Lower leg skin (tissue), 3 donors: ENCODE data around the gene EYS.

ENCODE experiments used
- POLR2A ChIP-seq, 2 donors: fragments of 450-650 bp; IDR thresholded peaks; one replicate each; pipeline ENCODE4 v1.6.1; 2016 to 2017; ENCODE audit warnings: antibody characterized with exemption in 2 of 2, mild to moderate bottlenecking in 1 of 2, moderate library complexity in 1 of 2
- TF ChIP-seq, protein P1 (sequence below), 3 donors: fragments of 450-650 bp; IDR thresholded peaks; one replicate each; pipeline ENCODE4 v1.5.1; 2016; ENCODE audit warnings: antibody characterized with exemption in 3 of 3, mild to moderate bottlenecking in 3 of 3, moderate library complexity in 2 of 3

DNA sequence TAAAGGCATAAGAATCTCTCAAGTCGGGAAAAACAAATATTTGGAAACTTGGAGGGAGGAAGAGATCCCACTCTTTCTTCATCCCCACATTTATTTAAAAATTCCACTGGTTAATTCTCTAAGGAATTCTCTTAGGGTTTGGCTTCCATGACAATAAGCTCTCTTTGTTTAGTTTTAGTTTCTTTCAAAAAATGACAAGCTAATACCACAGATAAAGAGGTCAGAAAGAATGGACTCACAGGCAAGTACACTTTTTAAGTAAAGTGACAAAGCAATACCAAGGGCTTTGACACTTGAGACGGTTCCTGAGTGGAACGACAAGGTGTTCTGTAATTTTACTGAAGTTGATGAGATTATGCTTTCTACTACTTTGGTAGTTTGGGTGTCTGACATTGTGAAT, 1199.4 kb downstream of the EYS start:
- TF ChIP-seq, protein P1, sequence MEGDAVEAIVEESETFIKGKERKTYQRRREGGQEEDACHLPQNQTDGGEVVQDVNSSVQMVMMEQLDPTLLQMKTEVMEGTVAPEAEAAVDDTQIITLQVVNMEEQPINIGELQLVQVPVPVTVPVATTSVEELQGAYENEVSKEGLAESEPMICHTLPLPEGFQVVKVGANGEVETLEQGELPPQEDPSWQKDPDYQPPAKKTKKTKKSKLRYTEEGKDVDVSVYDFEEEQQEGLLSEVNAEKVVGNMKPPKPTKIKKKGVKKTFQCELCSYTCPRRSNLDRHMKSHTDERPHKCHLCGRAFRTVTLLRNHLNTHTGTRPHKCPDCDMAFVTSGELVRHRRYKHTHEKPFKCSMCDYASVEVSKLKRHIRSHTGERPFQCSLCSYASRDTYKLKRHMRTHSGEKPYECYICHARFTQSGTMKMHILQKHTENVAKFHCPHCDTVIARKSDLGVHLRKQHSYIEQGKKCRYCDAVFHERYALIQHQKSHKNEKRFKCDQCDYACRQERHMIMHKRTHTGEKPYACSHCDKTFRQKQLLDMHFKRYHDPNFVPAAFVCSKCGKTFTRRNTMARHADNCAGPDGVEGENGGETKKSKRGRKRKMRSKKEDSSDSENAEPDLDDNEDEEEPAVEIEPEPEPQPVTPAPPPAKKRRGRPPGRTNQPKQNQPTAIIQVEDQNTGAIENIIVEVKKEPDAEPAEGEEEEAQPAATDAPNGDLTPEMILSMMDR (IDR thresholded peaks at IDR 0.05), result no peak
- TF ChIP-seq POLR2A (IDR thresholded peaks at IDR 0.05), result no peak
